ENCODE data around the gene SPEM1.

GRCh38 chr17:7445619-7445968 lies 25.5 kb downstream of the SPEM1 start:
- no peak for TF ChIP-seq CTCF (IDR thresholded peaks at IDR 0.05)
- no peak for TF ChIP-seq EP300 (IDR thresholded peaks at IDR 0.05)
